LNCaP clone FGC (cell line): ENCODE results near the gene POLR2E.
"Not testable (repeated sequence)": the region's sequence is repeated elsewhere in the genome, so short reads cannot be mapped to it uniquely, and the experiment has no call there.

Experiments
- DNase-seq: peaks from one replicate; pipeline ENCODE4 v3.0.0-alpha.2; 2011; ENCODE audit warnings: low read depth
- H3K4me3 ChIP-seq: 2 replicates; pipeline ENCODE4 v1.5.1; 2011; ENCODE audit warnings: mild to moderate bottlenecking, low read depth, low read length, control low read depth
- CTCF ChIP-seq: IDR thresholded peaks from 2 replicates; pipeline ENCODE4 v1.5.1; 2012; ENCODE audit warnings: mild to moderate bottlenecking; ENCODE audit not compliant: control insufficient read depth, insufficient read depth; ENCODE audit errors: extremely low read depth

POLR2E gene

GRCh38 chr19:1119475-1120217 lies 24.5 kb upstream of the POLR2E start:
- no peak overlapping the region for H3K4me3 ChIP-seq
- no peak for TF ChIP-seq CTCF
- DNase-seq = no peak

- no peak for DNase-seq
- H3K4me3 ChIP-seq = no peak overlapping the region
- no peak for TF ChIP-seq CTCF
These were observed 23.8 kb upstream of the POLR2E start for GRCh38 chr19:1118999-1119398.

- DNase-seq = no peak
- TF ChIP-seq CTCF = no peak
- no peak overlapping the region for H3K4me3 ChIP-seq
These were observed 22.5 kb upstream of the POLR2E start for GRCh38 chr19:1117654-1118053.

- no peak for DNase-seq
- no peak for TF ChIP-seq CTCF
These were observed 21.8 kb upstream of the POLR2E start for GRCh38 chr19:1116726-1117581.

GRCh38 chr19:1115646-1116420 lies 20.7 kb upstream of the POLR2E start:
- TF ChIP-seq CTCF = no peak
- no peak overlapping the region for H3K4me3 ChIP-seq
- DNase-seq = no peak

More at GRCh38 chr19:1116726-1117581, 21.8 kb upstream of the POLR2E start:
- no peak overlapping the region for H3K4me3 ChIP-seq

GRCh38 chr19:1114728-1115127 lies 19.6 kb upstream of the POLR2E start:
- DNase-seq, H3K4me3 ChIP-seq: not testable (repeated sequence)

- TF ChIP-seq CTCF = no peak
- DNase-seq = no peak
- H3K4me3 ChIP-seq = no peak overlapping the region
These were observed 18.9 kb upstream of the POLR2E start for GRCh38 chr19:1113986-1114483.
